WTC11 (cell line): ENCODE measurements around the gene CDRT15L2.
"Not testable (repeated sequence)": the region's sequence is repeated elsewhere in the genome, so short reads cannot be mapped to it uniquely, and the experiment has no call there.

Experiments
- CBFB ChIP-seq: sonication (generic); formaldehyde crosslinking; IDR thresholded peaks from 2 replicates; pipeline ENCODE4 v1.8.1; 2022; ENCODE audit warnings: mild to moderate bottlenecking, low read depth, missing genetic modification reagents
- CTCF ChIP-seq: fragments of 200-600 bp; IDR thresholded peaks from 2 replicates; pipeline ENCODE4 v1.8.0; 2022; ENCODE audit warnings: antibody characterized with exemption
- E2F4 ChIP-seq: sonication (generic); formaldehyde crosslinking; IDR thresholded peaks from 2 replicates; pipeline ENCODE4 v1.8.1; 2022; ENCODE audit warnings: low read depth, mild to moderate bottlenecking, moderate library complexity, missing genetic modification reagents, borderline replicate concordance
- ELF4 ChIP-seq: sonication (generic); formaldehyde crosslinking; IDR thresholded peaks from 2 replicates; pipeline ENCODE4 v1.8.1; 2022; ENCODE audit warnings: low read depth, mild to moderate bottlenecking, moderate library complexity, missing genetic modification reagents
- ETV6 ChIP-seq: sonication (generic); formaldehyde crosslinking; IDR thresholded peaks from 2 replicates; pipeline ENCODE4 v1.8.1; 2022; ENCODE audit warnings: mild to moderate bottlenecking, missing genetic modification reagents
- FOXP1 ChIP-seq: sonication (generic); formaldehyde crosslinking; IDR thresholded peaks from 2 replicates; pipeline ENCODE4 v1.8.0; 2022; ENCODE audit warnings: missing genetic modification reagents, mild to moderate bottlenecking, moderate library complexity, borderline replicate concordance
- HMGXB4 ChIP-seq: sonication (generic); formaldehyde crosslinking; IDR thresholded peaks from 2 replicates; pipeline ENCODE4 v1.8.1; 2023; ENCODE audit warnings: mild to moderate bottlenecking, moderate library complexity, missing genetic modification reagents
- JUN ChIP-seq: sonication (generic); formaldehyde crosslinking; IDR thresholded peaks from 2 replicates; pipeline ENCODE4 v1.8.0; 2023; ENCODE audit warnings: mild to moderate bottlenecking, missing genetic modification reagents
- MAX ChIP-seq: sonication (generic); formaldehyde crosslinking; IDR thresholded peaks from 2 replicates; pipeline ENCODE4 v1.8.0; 2022; ENCODE audit warnings: mild to moderate bottlenecking, missing genetic modification reagents
- USF1 ChIP-seq: sonication (generic); formaldehyde crosslinking; IDR thresholded peaks from 2 replicates; pipeline ENCODE4 v1.8.0; 2022; ENCODE audit warnings: mild to moderate bottlenecking, missing genetic modification reagents
- ZNF232 ChIP-seq: sonication (generic); formaldehyde crosslinking; IDR thresholded peaks from 2 replicates; pipeline ENCODE4 v1.8.0; 2022; ENCODE audit warnings: mild to moderate bottlenecking, missing genetic modification reagents
- ZNF281 ChIP-seq: sonication (generic); formaldehyde crosslinking; IDR thresholded peaks from 2 replicates; pipeline ENCODE4 v1.8.0; 2023; ENCODE audit warnings: mild to moderate bottlenecking, missing genetic modification reagents

- not testable (repeated sequence) for TF ChIP-seq ZNF232 (CRISPR knock-in tag); JUN (CRISPR knock-in tag); CTCF; HMGXB4 (CRISPR knock-in tag); CBFB (CRISPR knock-in tag); ETV6 (CRISPR knock-in tag); ELF4 (CRISPR knock-in tag); FOXP1 (CRISPR knock-in tag); MAX (CRISPR knock-in tag); USF1 (CRISPR knock-in tag); ZNF281 (CRISPR knock-in tag); E2F4 (CRISPR knock-in tag)
Observed at GRCh38 chr17:20547923-20548322, 31.6 kb upstream of the CDRT15L2 start.
